Endometrial microvascular endothelial cells (primary cell): ENCODE measurements around the gene MYMX. TPM values are rescaled to one million over a fixed set of nuclear protein-coding genes. Genes with fewer than 3 reads are reported as not detected.

ENCODE experiments used
- in situ Hi-C: cut with HindIII; loops from 2 replicates; pipeline ENCODE4 v1.10.0; 2017; ENCODE audit warnings: low sequenced_read_pairs, low pct_unique_long_range_greater_than_20kb; ENCODE audit errors: inconsistent ontology term
- total RNA-seq: library from RNA; depleted of rRNA; stranded (reverse); fragments of >200 nt; gene quantifications from one replicate; pipeline ENCODE4 v1.2.3, GENCODE V29; 2015; ENCODE audit errors: inconsistent ontology term

The MYMX gene
- total RNA-seq, 1 donor from 2014 or later, result not detected

- in situ Hi-C loops, result no loop called here
Observed at GRCh38 chr6:44228433-44228832, 11.7 kb downstream of the MYMX start.

- in situ Hi-C loops, result no loop called here
Observed at GRCh38 chr6:44228836-44229235, 12.1 kb downstream of the MYMX start.

GRCh38 chr6:44229376-44230033 lies 12.8 kb downstream of the MYMX start:
- in situ Hi-C loops, result loop anchor here (10.0 kb wide), 1 partner anchor 125 kb away; no protein-coding TSS in a partner anchor

GRCh38 chr6:44230034-44230675 lies 13.4 kb downstream of the MYMX start:
- in situ Hi-C loops, result loop anchor here (10.0 kb wide), 1 partner anchor 125 kb away; no protein-coding TSS in a partner anchor

GRCh38 chr6:44231426-44231825 lies 14.7 kb downstream of the MYMX start:
- in situ Hi-C loops, result loop anchor here (10.0 kb wide), 1 partner anchor 127 kb away; no protein-coding TSS in a partner anchor

GRCh38 chr6:44232676-44233566 lies 16.2 kb downstream of the MYMX start:
- in situ Hi-C loops, result loop anchor here (10.0 kb wide), 1 partner anchor 128 kb away; no protein-coding TSS in a partner anchor

GRCh38 chr6:44233567-44234100 lies 16.9 kb downstream of the MYMX start:
- in situ Hi-C loops, result loop anchor here (10.0 kb wide), 1 partner anchor 129 kb away; no protein-coding TSS in a partner anchor

GRCh38 chr6:44234101-44235025 lies 17.6 kb downstream of the MYMX start:
- in situ Hi-C loops, result loop anchor here (10.0 kb wide), 1 partner anchor 130 kb away; no protein-coding TSS in a partner anchor

GRCh38 chr6:44235269-44235668 lies 18.5 kb downstream of the MYMX start:
- in situ Hi-C loops, result loop anchor here (10.0 kb wide), 1 partner anchor 130 kb away; no protein-coding TSS in a partner anchor

- in situ Hi-C loops, result loop anchor here (10.0 kb wide), 1 partner anchor 131 kb away; no protein-coding TSS in a partner anchor
Observed at GRCh38 chr6:44235891-44236516, 19.3 kb downstream of the MYMX start.

GRCh38 chr6:44237021-44237812 lies 20.5 kb downstream of the MYMX start:
- in situ Hi-C loops, result loop anchor here (10.0 kb wide), 1 partner anchor 132 kb away; no protein-coding TSS in a partner anchor

GRCh38 chr6:44237813-44238433 lies 21.2 kb downstream of the MYMX start:
- in situ Hi-C loops, result loop anchor here (10.0 kb wide), 1 partner anchor 133 kb away; no protein-coding TSS in a partner anchor

GRCh38 chr6:44238687-44239350 lies 22.1 kb downstream of the MYMX start:
- in situ Hi-C loops, result loop anchor here (10.0 kb wide), 1 partner anchor 134 kb away; no protein-coding TSS in a partner anchor

GRCh38 chr6:44243345-44243744 lies 26.6 kb downstream of the MYMX start:
- in situ Hi-C loops, result no loop called here

GRCh38 chr6:44245391-44245911 lies 28.7 kb downstream of the MYMX start:
- in situ Hi-C loops, result no loop called here
